ENCODE data around the gene CYP2J2.
"Not testable (repeated sequence)": the region's sequence is repeated elsewhere in the genome, so short reads cannot be mapped to it uniquely, and the experiment has no call there.

DNA sequence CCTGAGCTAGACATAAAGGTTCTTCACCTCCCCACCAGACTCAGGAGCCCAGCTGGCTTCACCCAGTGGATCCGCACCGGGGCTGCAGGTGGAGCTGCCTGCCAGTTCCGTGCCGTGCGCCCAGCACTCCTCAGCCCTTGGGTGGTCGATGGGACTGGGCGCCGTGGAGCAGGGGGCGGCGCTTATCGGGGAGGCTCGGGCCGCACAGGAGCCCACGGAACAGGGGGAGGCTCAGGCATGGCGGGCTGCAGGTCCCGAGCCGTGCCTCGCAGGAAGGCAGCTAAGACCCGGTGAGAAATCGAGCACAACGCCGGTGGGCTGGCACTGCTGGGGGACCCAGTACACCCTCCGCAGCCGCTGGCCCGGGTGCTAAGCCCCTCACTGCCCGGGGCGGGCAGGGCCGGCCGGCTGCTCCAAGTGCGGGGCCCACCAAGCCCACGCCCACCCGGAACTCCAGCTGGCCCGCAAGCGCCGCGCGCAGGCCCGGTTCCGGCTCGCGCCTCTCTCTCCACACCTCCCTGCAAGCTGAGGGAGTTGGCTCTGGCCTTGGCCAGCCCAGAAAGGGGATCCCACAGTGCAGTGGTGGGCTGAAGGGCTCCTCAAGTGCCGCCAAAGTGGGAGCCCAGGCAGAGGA lies 43.1 kb upstream of the CYP2J2 start:
- not testable (repeated sequence) for TF ChIP-seq EZH2phosphoT487 (IDR thresholded peaks at IDR 0.05; ENCODE audit: insufficient read depth, low read depth); EZH2 (IDR thresholded peaks at IDR 0.05; ENCODE audit: insufficient read depth, poor library complexity, severe bottlenecking)

Data from GM23248 (cell line).